ENCODE results near the gene SP3.

SP3 gene

GRCh38 chr2:173968551-173968950 is 3.4 kb upstream of the SP3 start:
- no peak for TF ChIP-seq CTCF (IDR thresholded peaks at IDR 0.05; ENCODE audit: low read depth, low read length)
- H3K4me3 ChIP-seq (ENCODE audit: low read depth, low read length), result no peak overlapping the region

- TF ChIP-seq CTCF (IDR thresholded peaks at IDR 0.05; ENCODE audit: low read depth, low read length), result no peak
- peak overlapping the region; percentile 81 for H3K4me3 ChIP-seq (ENCODE audit: low read depth, low read length)
Measured at GRCh38 chr2:173966274-173967098, 1.3 kb upstream of the SP3 start.

GRCh38 chr2:173964565-173965371 is 405 bp downstream of the SP3 start:
- H3K4me3 ChIP-seq (ENCODE audit: low read depth, low read length), result peak overlapping the region; percentile 81
- TF ChIP-seq CTCF (IDR thresholded peaks at IDR 0.05; ENCODE audit: low read depth, low read length), result no peak

GRCh38 chr2:173963817-173964564 is 1.2 kb downstream of the SP3 start:
- TF ChIP-seq CTCF (IDR thresholded peaks at IDR 0.05; ENCODE audit: low read depth, low read length), result no peak
- peak overlapping the region; percentile 67 for H3K4me3 ChIP-seq (ENCODE audit: low read depth, low read length)

GRCh38 chr2:173963323-173963816 is 1.8 kb downstream of the SP3 start:
- H3K4me3 ChIP-seq (ENCODE audit: low read depth, low read length), result peak overlapping the region; percentile 67
- no peak for TF ChIP-seq CTCF (IDR thresholded peaks at IDR 0.05; ENCODE audit: low read depth, low read length)

- TF ChIP-seq CTCF (IDR thresholded peaks at IDR 0.05; ENCODE audit: low read depth, low read length), result no peak
- H3K4me3 ChIP-seq (ENCODE audit: low read depth, low read length), result peak overlapping the region; percentile 67
Measured at GRCh38 chr2:173962583-173963110, 2.5 kb downstream of the SP3 start.
